HT1080 (cell line): Measurements from ENCODE around the gene GJD4. TPM values are rescaled to one million over a fixed set of nuclear protein-coding genes. Genes with fewer than 3 reads are reported as not detected.

ENCODE experiments used
- DNase-seq: peaks from one replicate; pipeline ENCODE4 v3.0.0-alpha.2; 2015; ENCODE audit warnings: low read depth
- total RNA-seq: library from RNA; depleted of rRNA; stranded (reverse); fragments of >200 nt; shearing (Covaris generic); gene quantifications from 2 replicates; pipeline ENCODE4 v1.2.3, GENCODE V29; 2014

GJD4 gene
- total RNA-seq, 1 experiment from 2014 or later, result not detected

- no peak for DNase-seq
Measured at GRCh38 chr10:35614312-35614711, 9.2 kb downstream of the GJD4 start.

- DNase-seq, result peak; percentile 59
Measured at GRCh38 chr10:35626971-35627507, 21.9 kb downstream of the GJD4 start.

GRCh38 chr10:35631404-35631803, 26.3 kb downstream of the GJD4 start:
- DNase-seq, result no peak

GRCh38 chr10:35632027-35632426, 26.9 kb downstream of the GJD4 start:
- DNase-seq, result no peak

GRCh38 chr10:35633006-35633980, 28.2 kb downstream of the GJD4 start:
- DNase-seq, result peak; percentile 69

- peak; percentile 71 for DNase-seq
Measured at GRCh38 chr10:35635576-35635975, 30.4 kb downstream of the GJD4 start.

- DNase-seq, result no peak
Measured at GRCh38 chr10:35636956-35637355, 31.8 kb downstream of the GJD4 start.

GRCh38 chr10:35637462-35637861, 32.3 kb downstream of the GJD4 start:
- no peak for DNase-seq

- DNase-seq, result no peak
Measured at GRCh38 chr10:35638101-35638500, 33.0 kb downstream of the GJD4 start.

GRCh38 chr10:35639021-35639727, 34.0 kb downstream of the GJD4 start:
- DNase-seq, result no peak

GRCh38 chr10:35639728-35640401, 34.7 kb downstream of the GJD4 start:
- DNase-seq, result no peak

GRCh38 chr10:35640474-35640873, 35.3 kb downstream of the GJD4 start:
- DNase-seq, result peak; percentile 52

GRCh38 chr10:35640951-35641675, 36.0 kb downstream of the GJD4 start:
- DNase-seq, result peak; percentile 80

- no peak for DNase-seq
Measured at GRCh38 chr10:35641676-35642034, 36.5 kb downstream of the GJD4 start.

GRCh38 chr10:35642035-35642792, 37.1 kb downstream of the GJD4 start, which contains the start of gene FZD8:
Gene FZD8 (minus strand): TSS chr10:35642296. CDS start chr10:35641429, 867 bp downstream.
- peak; percentile 94 for DNase-seq

GRCh38 chr10:35642793-35643114, 37.6 kb downstream of the GJD4 start:
- no peak for DNase-seq

GRCh38 chr10:35643151-35644049, 38.3 kb downstream of the GJD4 start:
- DNase-seq, result peak; percentile 58

- DNase-seq, result no peak
Measured at GRCh38 chr10:35644050-35644950, 39.2 kb downstream of the GJD4 start.
